ENCODE data around the gene PIAS4. TPM values are rescaled to one million over a fixed set of nuclear protein-coding genes. Genes with fewer than 3 reads are reported as not detected.

The PIAS4 gene
- total and polyA plus RNA-seq, 9 of the 15 experiments (the other 6 are each of a cell fraction or from before 2014, with no cell fraction given): 0.27 to 34.9 (median 14.4) TPM

- peak; percentile 72; the same call in 1 of the 2 replicates for TF ChIP-seq ZBTB33 (CRISPR knock-in tag; IDR thresholded peaks at IDR 0.05)
- TF ChIP-seq MECOM (CRISPR knock-in tag; IDR thresholded peaks at IDR 0.05): no peak
- no peak for TF ChIP-seq ZFP36 (IDR thresholded peaks at IDR 0.05; ENCODE audit: low read depth, low read length, partially characterized antibody)
- 0 out of 2 replicates have a peak, but pooled peaks have one; percentile 18 for TF ChIP-seq ZNF263 (CRISPR knock-in tag; IDR thresholded peaks at IDR 0.05; ENCODE audit: borderline replicate concordance)
Observed at GRCh38 chr19:4083677-4084546, 76.4 kb downstream of the PIAS4 start (continued).

- Histone ChIP-seq H2AFZ (ENCODE audit: low read depth, low read length) (peak overlapping the region; percentile 16), H3K9me3 (replicated peaks; ENCODE audit: control insufficient read depth, insufficient read depth, low read depth, low read length) (no peaks in the 10 kb centered on the region), H3K4me1 (replicated peaks in 1 of 2; ENCODE audit: control insufficient read depth in 2 of 2, insufficient read depth in 2 of 2, low read length in 2 of 2) (peaks cover 6 to 69% of the 10 kb centered on the region in 2 experiments; a peak in 4 of 5 replicates), H3K27me3 (ENCODE audit: control insufficient read depth in 2 of 2, insufficient read depth in 2 of 2, low read length in 2 of 2) (no peaks in the 10 kb centered on the region), H3K79me2 (ENCODE audit: control insufficient read depth, insufficient read depth, low read length) (no peaks in the 10 kb centered on the region), H3K9ac (ENCODE audit: insufficient read depth in 1 of 2, low read depth in 2 of 2, low read length in 2 of 2) (peak overlapping the region in 1 of 2 experiments; percentile 87; a peak in 3 of 4 replicates), H3K36me3 (ENCODE audit: control insufficient read depth, insufficient read depth, low read length) (peaks cover 4% of the 10 kb centered on the region; the same call in 1 of the 3 replicates), H3K27ac (ENCODE audit: extremely low read depth, low read depth, low read length) (no peak overlapping the region), H3K4me2 (ENCODE audit: insufficient read depth, low read length) (no peak overlapping the region), H3K4me3 (no peak overlapping the region), H4K20me1 (replicated peaks; ENCODE audit: control insufficient read depth, insufficient read depth, low read length) (no peaks in the 10 kb centered on the region), H3K9me1 (ENCODE audit: control insufficient read depth, insufficient read depth, low read length) (no peaks in the 10 kb centered on the region)
- ChIA-PET POLR2A (no interaction called here), CTCF (ENCODE audit: low intra/inter-chr PET ratio) (no interaction called here)
- DNase-seq (ENCODE audit: extremely low read depth in 1 of 4, low spot score in 3 of 4): no peak
- intact Hi-C loops (cut with micrococcal nuclease): no loop called here
- no peak for FAIRE-seq
- in situ Hi-C loops (cut with MboI): no loop called here
- no peak for ATAC-seq
- 71% methylated on average over 8 of the region's 8 CpGs for WGBS (ENCODE audit: insufficient coverage, low coverage, missing lambda C conversion rate)
- BruUV-seq (replicated peaks): no TSS peak
- TF ChIP-seq ZBTB1 (CRISPR knock-in tag; IDR thresholded peaks at IDR 0.05; ENCODE audit: borderline replicate concordance, low read depth): no peak
- TF ChIP-seq RAD51 (IDR thresholded peaks at IDR 0.05; ENCODE audit: borderline replicate concordance, low read depth): 0 out of 2 replicates have a peak, but pooled peaks have one; percentile 10
- TF ChIP-seq CTBP1 (IDR thresholded peaks at IDR 0.05; ENCODE audit: borderline replicate concordance): 0 out of 2 replicates have a peak, but pooled peaks have one; percentile 6
- 0 out of 2 replicates have a peak, but pooled peaks have one; percentile 34 for TF ChIP-seq POLR2G (IDR thresholded peaks at IDR 0.05; ENCODE audit: low read depth, low read length)
- TF ChIP-seq EWSR1 (IDR thresholded peaks at IDR 0.05; ENCODE audit: borderline replicate concordance, low read depth, partially characterized antibody): no peak
- TF ChIP-seq ZNF431 (CRISPR knock-in tag; IDR thresholded peaks at IDR 0.05): no peak
- 0 out of 2 replicates have a peak, but pooled peaks have one; percentile 22 for TF ChIP-seq MAX (CRISPR knock-in tag; IDR thresholded peaks at IDR 0.05)
- no peak for TF ChIP-seq MED1 (CRISPR knock-in tag; IDR thresholded peaks at IDR 0.05; ENCODE audit: borderline replicate concordance)
- no peak for TF ChIP-seq RBM22 (IDR thresholded peaks at IDR 0.05; ENCODE audit: low read depth, low read length, poor library complexity, severe bottlenecking)
- no peak for TF ChIP-seq CREB3 (tag; conservative IDR thresholded peaks at IDR 0.05; ENCODE audit: low read depth)
Observed at GRCh38 chr19:4084547-4084877, 77.0 kb downstream of the PIAS4 start.
